ENCODE data around the gene CBX6.
A peak's percentile ranks its signal among the peaks of the same experiment; 100 is the strongest.

The CBX6 gene

GRCh38 chr22:38873469-38874411, 1.7 kb upstream of the CBX6 start:
- peak; percentile 80 for ATAC-seq
- peak; percentile 62 for DNase-seq

GRCh38 chr22:38872831-38873248, 824 bp upstream of the CBX6 start:
- ATAC-seq (no peak), DNase-seq (peak; percentile 26)

- ATAC-seq (peak; percentile 0), DNase-seq (peak; percentile 50)
Observed at GRCh38 chr22:38871360-38872171, 450 bp downstream of the CBX6 start.

GRCh38 chr22:38870791-38871359, 1.1 kb downstream of the CBX6 start:
- DNase-seq (peak; percentile 26), ATAC-seq (no peak)

GRCh38 chr22:38870312-38870741, 1.7 kb downstream of the CBX6 start:
- DNase-seq (peak; percentile 94), ATAC-seq (peak; percentile 48)

- DNase-seq (no peak), ATAC-seq (no peak)
Observed at GRCh38 chr22:38869663-38870062, 2.4 kb downstream of the CBX6 start.

DNA sequence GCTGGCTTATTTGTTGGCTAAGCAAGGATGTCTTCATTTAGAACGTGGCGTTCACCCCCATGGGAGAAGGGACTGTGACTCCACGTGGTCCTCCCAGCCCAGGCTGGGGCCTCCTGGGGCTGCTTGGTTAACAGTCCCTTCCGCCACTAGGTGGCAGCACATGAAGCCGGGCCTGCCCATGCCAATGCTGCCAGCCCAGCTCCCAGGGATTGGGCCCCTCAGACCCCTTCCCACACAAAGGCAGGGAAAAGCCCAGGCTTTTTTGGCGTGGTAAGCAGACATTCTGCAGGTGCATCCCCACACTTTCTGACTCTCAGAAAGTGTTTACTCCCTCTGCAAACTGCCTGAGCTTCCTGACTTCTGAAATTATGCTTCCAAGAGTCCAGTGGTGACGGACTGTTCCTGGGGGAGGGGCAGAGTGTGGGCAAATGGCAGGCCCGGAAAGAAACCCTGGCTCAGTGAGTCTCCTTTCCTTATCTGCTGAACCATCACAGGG, 3.1 kb downstream of the CBX6 start:
- ATAC-seq (peak; percentile 59), DNase-seq (peak; percentile 95)

- DNase-seq (no peak), ATAC-seq (no peak)
Observed at GRCh38 chr22:38868286-38868721, 3.7 kb downstream of the CBX6 start.

DNA sequence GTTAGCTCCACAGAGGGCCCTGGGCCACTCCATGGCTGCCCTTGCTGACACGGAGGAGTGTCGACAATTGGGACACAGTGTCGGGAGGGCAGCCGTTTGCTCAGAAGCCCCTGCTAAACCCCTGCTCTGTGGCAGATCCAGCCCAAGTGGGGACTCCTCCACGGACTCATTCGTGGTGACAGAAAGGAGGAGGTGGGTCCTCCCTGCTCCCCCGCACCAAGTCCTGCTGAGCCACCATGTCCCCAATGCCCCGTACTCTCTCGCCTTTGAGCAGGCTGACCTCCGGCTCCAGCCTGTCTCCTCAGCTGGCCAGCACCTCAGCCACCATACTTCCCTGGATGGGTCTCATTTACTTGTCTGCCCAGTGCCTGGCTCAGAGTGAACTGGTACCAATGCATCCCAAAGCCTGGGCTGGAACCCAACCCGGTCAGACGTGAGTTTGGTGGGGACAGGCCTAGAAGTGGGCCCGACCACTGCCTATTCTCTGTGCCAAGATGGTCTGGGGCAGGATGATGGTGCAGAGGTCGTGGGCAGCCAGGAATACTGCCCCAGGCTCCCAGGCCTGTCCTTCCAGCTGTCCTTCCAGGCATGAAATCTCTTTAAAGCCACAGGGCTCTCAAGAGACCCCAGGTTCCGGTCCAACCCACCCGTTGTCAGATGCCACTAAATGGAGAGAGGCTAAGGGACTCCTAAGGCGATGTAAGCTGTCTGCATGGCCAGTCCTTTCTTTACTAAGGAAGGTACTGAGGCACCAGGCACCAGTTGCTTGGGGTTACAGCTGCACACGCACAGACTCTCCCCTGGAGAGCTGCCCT, 4.3 kb downstream of the CBX6 start:
- DNase-seq (no peak), ATAC-seq (no peak)

- ATAC-seq = no peak
- no peak for DNase-seq
Observed at GRCh38 chr22:38867124-38867455, 4.9 kb downstream of the CBX6 start.

GRCh38 chr22:38866399-38867123, 5.5 kb downstream of the CBX6 start:
- ATAC-seq = no peak
- no peak for DNase-seq

DNA sequence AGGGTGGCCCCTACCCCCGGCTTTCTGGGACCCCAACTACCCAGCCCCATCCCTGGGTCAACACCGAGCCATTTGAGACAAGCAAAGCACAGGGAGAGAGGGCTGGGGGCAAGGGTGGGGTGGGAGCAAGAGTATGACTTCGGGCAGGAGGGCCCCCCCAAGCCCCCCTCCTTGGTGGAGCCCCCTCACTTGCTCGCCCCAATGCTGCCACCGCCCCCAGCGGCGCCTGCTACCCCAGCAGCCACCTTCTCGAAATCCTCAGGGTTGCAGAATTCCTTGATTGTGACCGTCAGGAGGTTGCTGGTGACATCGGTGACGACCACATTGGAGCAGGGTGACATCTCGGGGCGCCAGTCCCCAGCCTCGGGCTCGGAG, 6.0 kb downstream of the CBX6 start:
- ATAC-seq (no peak), DNase-seq (no peak)

DNA sequence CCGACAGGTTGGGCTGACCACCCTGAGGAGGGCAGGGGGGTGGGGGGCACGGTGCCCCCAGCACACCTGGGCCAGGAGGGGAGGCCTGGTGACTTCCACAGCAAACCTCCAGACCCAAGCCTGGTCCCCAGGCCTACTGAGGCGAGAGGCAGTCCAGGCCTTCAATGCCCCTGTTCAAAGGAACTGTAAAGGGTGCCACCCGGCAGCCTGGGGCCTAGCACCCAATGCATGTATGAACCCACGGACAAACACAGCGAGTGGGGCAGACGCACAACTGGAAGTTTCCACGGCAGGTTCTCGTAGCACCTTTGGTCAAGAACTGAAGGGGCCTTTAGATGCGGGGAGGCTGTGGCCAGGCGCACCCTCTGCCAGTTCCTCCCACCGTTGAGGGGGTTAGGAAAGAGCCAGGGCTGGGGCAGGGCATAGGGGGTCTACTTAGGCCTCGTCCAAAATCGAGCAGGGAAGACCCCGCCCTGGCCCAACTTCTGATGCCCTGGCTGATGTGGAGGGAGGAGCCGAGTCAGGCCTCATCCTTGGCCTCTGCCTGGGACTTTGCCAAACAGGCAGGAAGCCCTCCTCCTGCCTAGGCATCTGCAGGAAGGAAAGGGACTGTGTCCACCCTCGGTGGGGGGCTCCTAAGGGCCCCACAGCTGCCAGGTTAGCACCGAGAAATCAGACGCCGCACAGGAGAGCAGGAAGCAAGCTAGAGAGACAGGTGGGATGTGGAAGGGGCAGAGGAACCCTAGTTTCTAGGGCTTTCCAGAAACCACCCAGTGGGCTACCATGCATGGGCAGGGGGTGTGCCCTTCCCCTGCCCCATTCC, 6.6 kb downstream of the CBX6 start:
- DNase-seq (no peak), ATAC-seq (no peak)

DNA sequence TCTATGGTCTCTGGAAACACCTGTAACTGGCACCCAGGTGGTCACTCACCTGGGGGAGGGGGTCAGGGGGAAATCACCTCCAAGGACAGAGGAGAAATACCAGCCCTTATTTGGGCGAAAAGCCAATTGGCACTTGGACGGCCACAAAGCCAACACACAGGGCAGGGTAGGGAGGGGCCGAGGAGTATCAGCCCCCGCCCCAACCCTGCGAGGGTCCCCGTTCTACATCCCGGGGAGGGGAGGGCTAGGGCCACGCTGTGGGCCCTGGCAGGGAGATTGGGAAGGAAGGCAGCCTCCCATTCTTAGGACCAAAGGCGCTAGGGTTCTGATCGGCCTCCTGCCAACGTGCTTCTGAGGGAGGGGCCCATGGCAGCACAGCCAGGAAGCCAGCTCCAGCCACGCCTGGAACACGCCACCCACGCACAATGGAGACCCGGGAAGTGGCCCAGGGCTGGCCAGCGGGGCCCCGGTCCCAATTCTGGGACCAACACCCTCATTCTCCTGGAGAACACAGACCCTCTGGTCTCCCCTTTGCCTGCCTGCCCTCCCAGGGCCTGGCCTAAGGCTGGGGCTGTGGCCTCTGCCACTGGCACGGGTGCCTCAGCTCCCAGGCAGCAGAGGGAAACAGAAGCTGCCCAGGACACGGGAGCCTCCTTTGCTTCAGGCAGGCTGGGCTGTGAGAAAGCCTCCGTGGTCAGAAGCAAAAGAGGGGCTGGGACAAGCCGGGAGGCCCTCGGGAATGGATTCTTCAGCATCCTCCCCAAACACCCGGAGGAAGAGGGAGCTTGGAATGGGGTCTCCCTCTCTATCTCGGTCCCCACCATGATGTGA, 7.4 kb downstream of the CBX6 start:
- ATAC-seq = no peak

DNA sequence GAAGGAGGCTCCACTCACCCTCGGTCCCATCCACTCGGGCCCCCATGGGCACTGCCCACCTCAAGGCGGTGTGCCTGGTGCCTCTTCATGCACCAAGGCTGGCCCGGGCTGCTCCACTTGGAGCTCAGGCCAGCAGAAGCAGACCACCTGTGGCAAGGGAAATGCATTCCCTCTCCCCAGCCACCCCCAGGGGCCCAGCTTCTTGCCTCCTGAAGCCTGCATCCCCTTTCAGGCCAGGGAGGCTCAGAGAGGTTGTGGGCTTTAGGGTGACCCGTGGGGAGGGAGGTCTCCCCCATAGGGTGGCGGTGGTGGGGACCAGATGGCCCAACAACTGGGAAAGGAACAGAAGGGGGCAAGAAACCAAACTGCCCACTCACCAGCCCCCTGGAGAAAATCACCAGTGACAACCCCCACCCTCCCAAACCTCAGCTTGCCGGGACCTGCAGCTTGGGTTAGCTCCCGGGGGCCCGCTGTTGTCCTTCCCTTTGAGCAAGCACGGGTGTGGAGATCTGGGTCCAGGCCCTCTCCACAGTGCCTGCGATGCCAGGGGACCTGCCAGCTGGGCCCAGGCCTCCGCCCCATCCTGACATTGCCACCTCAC, 8.4 kb downstream of the CBX6 start:
- DNase-seq (no peak), ATAC-seq (no peak)

More for the DNA sequence above, 7.4 kb downstream of the CBX6 start:
- DNase-seq = no peak

- DNase-seq (no peak), ATAC-seq (peak; percentile 7)
Observed at GRCh38 chr22:38862375-38863329, 9.4 kb downstream of the CBX6 start.

DNA sequence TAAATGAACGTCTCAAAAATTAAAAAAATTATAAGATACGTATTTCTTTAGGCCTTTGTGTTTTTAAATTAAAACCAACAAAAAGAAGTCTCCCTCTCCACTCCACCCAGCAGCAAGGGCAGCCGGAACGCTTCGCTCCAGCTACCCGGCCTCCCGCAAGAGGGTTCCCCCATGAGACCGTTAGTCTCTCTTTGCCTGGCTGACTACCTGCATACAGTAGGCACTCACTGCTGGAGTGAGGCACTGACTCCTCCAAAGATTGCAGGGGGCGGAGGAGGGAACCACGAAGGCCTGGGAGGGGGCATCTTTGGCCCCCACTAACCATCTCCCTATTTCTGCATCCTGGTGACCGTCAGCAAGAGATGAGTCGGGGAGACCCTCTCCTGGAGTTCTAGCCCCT, 10.1 kb downstream of the CBX6 start:
- no peak for ATAC-seq
- DNase-seq = no peak

Data from stimulated activated naive CD8-positive, alpha-beta T cell treated with anti-CD3 and anti-CD28 coated beads, Interleukin-15, Interleukin-2, amounts not matched to agents 100 U/mL and 50 U/mL, for 24 hours (primary cell).